ENCODE data around the gene CHD1.
A peak's percentile ranks its signal among the peaks of the same experiment; 100 is the strongest.
"Not testable (repeated sequence)": the region's sequence is repeated elsewhere in the genome, so short reads cannot be mapped to it uniquely, and the experiment has no call there.

The CHD1 gene

DNA sequence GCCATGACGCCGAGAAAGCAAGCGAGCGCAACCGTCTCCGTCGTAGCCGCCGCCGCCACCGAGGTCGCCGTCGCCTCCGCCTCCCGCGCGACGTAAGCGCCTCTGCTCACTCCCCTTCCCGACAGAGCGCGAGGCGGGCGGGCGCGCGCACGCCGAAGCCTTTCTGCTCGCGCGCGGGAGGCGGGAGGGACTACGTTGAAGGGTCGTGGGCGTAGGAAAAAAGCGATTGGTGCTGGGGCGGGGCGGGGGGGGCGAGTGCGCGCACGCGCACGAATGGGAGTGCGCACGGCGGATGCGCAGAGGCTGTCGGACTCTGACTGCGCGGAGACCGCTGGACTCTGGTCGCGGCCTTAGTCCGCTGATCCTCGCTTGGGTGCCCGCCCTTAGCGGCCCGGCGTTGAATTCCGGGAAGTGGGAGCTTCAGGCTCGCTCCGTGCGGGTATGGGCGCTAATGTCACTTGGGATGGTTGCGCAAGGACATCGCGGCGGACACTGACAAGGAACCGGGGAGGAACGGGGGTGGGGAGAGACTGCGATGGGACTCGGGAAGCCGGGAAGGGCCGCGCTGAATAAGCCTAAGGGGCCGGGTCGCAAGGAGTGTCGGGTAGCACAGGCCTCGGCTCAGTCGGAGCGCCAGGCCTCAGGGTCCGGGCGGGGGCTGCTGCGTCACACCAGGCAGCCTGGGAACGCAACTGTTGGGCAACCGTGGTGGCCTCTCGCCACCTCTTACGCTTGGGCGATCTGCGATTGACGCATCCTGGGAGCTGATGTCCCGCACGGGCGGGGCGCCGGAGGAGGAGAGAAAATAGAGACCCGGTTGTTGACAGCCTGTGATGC lies at the start of gene CHD1:
TSS of gene CHD1 (minus strand) at position 135 of the 837 bp plus-strand sequence. CDS start 2,621 bp downstream, outside the sequence.
- DNase-seq (ENCODE audit: low spot score), result peak; percentile 94

GRCh38 chr5:98978528-98978927 lies 49.7 kb upstream of the CHD1 start:
- DNase-seq (ENCODE audit: low spot score), result no peak

DNA sequence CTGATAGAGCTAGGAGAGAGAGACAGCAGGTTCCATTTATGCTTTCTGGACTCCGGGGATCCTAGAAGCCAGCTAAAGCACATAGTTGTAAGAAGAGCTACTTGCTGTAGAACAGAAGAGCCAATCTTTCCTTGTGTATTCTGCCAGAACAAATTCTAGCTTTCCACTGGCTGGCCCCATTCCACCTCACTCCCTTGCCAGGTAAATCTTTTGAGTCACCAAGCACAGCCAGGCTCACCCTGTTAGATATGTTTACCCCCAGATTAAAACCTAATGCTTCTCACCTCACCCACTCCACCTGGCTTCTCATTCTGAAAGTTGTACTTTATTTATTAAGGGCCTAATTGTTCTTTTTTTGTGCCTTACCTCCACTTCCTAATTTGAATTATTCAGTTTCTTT lies 48.9 kb upstream of the CHD1 start:
- no peak for DNase-seq (ENCODE audit: low spot score)

DNA sequence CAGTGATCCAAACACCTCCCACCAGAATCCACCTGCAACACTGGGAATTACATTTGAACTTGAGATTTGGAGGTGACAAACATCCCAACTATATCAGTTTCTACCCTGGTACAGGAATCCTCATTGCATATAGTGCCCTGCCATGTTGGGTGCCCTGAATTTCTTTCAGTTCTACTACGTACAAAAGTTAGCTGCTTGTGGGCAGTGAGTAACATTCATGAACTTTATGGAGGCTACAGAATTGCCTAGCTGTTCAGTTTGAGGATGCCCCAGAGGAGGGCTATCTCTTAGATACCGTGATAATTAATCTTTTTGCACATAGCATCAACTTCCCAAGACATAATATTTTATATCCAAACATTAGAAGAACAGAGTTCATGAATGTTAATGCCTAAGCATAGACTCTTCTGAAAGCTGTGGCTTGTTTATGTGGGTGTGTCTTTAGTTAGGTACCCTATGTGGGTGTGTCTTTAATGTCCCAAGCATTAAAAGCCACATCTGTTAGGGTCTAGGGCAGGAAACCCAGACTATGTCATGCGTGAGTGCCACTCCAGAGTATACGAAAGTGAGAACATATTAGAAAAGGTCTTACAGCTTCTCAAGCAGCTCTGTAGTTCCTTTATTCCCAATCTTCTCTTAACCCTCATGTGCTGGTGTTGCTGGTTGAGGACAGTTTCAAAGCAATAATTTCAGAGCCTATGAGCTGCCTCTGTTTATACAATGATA lies 47.0 kb upstream of the CHD1 start:
- DNase-seq (ENCODE audit: low spot score), result no peak

DNA sequence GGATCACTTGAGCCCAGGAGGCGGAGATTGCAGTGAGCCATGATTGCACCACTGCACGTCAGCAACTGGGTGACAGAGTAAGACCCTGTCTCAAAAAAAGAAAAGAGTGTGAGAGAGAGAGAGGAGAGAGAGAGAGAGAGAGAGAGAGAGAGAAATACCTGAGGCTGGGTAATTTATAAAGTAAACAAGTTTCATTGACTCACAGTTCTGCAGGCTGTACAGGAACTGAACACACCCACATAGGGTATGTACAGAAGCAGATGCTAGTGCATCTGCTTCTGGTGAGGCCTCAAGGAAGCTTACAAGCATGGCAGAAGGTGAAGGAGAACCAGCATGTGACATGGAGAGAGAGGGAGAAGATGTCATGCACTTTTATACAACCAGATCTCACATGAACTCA lies 46.4 kb upstream of the CHD1 start:
- DNase-seq (ENCODE audit: low spot score), result no peak

DNA sequence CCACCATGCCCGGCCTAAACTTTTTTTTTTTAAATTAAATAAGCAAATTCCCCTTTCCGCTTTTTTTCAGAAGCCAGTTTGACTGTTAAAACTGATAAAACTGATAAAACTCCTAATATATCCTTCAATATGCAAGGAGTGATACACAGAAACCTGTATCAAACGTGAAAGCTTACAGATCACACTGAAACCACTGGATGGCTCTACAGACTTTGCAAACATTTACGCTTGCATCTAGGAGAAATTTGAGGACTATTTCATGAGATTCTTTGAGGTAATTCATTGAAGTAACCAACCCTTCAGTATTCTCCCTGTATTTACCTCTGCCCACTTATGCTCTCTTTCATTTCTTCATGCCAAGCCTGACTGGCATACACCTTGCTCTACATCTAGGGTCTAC lies 40.6 kb upstream of the CHD1 start:
- no peak for DNase-seq (ENCODE audit: low spot score)

- DNase-seq (ENCODE audit: low spot score), result no peak
These were observed 39.3 kb upstream of the CHD1 start for GRCh38 chr5:98968056-98968564.

GRCh38 chr5:98965226-98965625 lies 36.4 kb upstream of the CHD1 start:
- DNase-seq (ENCODE audit: low spot score), result no peak

- DNase-seq (ENCODE audit: low spot score), result no peak
These were observed 35.8 kb upstream of the CHD1 start for GRCh38 chr5:98964621-98965020.

- no peak for DNase-seq (ENCODE audit: low spot score)
These were observed 34.2 kb upstream of the CHD1 start for GRCh38 chr5:98963019-98963418.

GRCh38 chr5:98962587-98962986 lies 33.8 kb upstream of the CHD1 start:
- no peak for DNase-seq (ENCODE audit: low spot score)

DNA sequence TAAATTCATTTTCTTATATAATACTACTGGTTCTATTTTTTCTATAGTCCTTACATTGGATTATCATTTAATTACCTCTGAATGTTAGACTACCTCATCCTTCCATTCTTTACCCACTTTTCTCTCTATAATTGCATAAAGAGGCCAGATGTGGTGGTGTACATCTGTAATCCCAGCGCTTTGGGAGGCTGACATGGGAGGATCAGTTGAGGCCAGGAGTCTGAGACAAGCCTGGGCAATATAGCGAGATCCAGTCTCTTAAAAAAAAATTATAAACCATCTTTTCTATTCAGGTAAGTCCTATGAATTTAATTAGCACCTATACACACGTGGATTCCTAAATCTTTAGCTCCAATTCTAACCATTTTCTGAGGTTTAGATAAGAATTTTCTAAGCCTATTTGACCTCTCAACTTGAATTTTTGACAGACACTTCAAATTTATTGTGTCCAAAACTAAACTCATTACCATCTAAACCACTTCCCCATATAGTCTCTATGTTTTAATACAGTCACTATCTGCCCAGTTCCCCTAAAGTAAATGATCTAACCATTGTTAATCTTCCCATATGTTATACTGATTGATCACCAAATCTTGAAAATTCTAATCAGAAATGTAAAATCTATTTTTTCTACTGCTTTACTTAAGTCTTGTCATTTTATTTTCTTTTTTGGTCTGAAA lies 33.0 kb upstream of the CHD1 start:
- DNase-seq (ENCODE audit: low spot score), result no peak

DNA sequence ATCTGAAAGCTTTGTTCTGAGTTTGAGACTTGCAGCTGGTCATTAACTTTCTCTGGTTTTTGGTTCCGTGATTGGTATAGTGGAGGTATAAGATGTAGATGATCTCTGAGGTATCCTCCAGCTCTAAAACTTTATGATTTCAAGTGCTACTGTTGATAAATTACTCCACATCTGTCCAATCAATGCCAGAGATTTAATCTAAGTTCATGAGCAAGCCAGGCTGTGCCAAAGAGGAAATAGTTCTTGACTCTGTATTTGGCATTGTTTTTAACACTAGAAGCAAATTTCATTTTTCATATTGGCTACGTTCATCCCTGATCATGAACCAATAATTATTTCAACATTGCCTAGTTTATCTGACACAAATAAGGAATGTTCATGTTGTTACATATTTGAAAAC lies 28.5 kb upstream of the CHD1 start:
- DNase-seq (ENCODE audit: low spot score), result no peak

DNA sequence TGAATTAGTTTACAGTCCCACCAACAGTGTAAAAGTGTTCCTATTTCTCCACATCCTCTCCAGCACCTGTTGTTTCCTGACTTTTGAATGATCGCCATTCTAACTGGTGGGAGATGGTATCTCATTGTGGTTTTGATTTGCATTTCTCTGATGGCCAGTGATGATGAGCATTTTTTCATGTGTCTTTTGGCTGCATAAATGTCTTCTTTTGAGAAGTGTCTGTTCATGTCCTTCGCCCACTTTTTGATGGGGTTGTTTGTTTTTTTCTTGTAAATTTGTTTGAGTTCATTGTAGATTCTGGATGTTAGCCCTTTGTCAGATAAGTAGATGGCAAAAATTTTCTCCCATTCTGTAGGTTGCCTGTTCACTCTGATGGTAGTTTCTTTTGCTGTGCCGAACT lies 27.1 kb upstream of the CHD1 start:
- DNase-seq (ENCODE audit: low spot score), result not testable (repeated sequence)

GRCh38 chr5:98955471-98955870 lies 26.7 kb upstream of the CHD1 start:
- DNase-seq (ENCODE audit: low spot score), result not testable (repeated sequence)

GRCh38 chr5:98954392-98955028 lies 25.7 kb upstream of the CHD1 start:
- DNase-seq (ENCODE audit: low spot score), result no peak

DNA sequence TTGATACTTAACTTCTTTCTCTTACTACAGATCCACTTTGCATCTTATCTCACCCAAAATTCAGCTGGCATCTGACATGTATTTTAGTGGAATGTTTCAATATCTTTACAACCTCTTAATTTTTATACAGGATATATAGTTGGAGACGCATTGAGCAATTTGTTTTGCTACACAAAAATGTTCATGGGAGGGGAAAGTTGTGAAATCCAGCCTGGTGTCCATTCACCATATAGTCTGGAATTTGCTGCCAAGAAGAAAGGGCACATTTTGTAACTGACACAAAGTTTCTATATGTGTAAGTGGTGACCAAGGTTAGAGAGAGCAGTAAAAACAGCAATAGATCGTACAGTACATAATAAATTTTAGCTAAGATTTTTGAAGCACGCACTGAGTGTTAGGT lies 14.0 kb upstream of the CHD1 start:
- no peak for DNase-seq (ENCODE audit: low spot score)

GRCh38 chr5:98941131-98941883 lies 12.5 kb upstream of the CHD1 start:
- no peak for DNase-seq (ENCODE audit: low spot score)

DNA sequence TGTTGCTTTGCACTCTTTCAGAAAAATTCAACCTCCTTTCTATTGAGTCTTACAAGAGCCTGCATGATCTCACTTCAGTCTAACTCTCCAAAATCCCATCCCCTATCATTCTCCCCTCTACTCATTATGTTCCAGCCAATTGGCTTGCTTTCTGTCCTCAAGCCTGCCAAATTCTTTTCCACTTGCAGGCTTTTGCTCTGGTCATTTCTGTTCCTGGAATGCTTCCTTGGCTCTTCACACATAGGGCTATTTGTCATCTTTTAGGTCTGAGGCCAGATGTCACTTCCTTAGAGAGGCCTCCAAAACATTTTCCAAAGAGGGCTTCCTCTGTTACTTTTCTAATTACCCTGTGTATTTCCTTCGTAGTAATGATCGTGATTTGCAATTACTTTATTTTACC lies 11.8 kb upstream of the CHD1 start:
- no peak for DNase-seq (ENCODE audit: low spot score)

GRCh38 chr5:98938464-98938863 lies 9.7 kb upstream of the CHD1 start:
- DNase-seq (ENCODE audit: low spot score), result no peak

- DNase-seq (ENCODE audit: low spot score), result no peak
These were observed 8.3 kb upstream of the CHD1 start for GRCh38 chr5:98936948-98937715.
